Neural cell (in vitro differentiated cells): Measurements from ENCODE around the gene GPR183.

Source experiments
- CTCF ChIP-seq: fragments of 450-650 bp; IDR thresholded peaks from 2 replicates; pipeline ENCODE4 v1.5.1; 2014; ENCODE audit warnings: antibody characterized with exemption, mild to moderate bottlenecking, moderate library complexity; ENCODE audit not compliant: poor library complexity, severe bottlenecking
- EP300 ChIP-seq: fragments of 450-650 bp; conservative IDR thresholded peaks from 2 replicates; pipeline ENCODE4 v1.6.1; 2014; ENCODE audit warnings: antibody characterized with exemption, mild to moderate bottlenecking, moderate library complexity; ENCODE audit not compliant: poor library complexity, severe bottlenecking
- EZH2 ChIP-seq: fragments of 200-600, 300-800 bp; shearing (Covaris generic), sonication (generic); IDR thresholded peaks from 2 replicates; pipeline ENCODE4 v1.6.1; 2014; ENCODE audit warnings: antibody characterized with exemption, low read length, borderline replicate concordance, mild to moderate bottlenecking; ENCODE audit not compliant: insufficient read depth, poor library complexity, severe bottlenecking
- MXI1 ChIP-seq: fragments of 450-650 bp; conservative IDR thresholded peaks from 2 replicates; pipeline ENCODE4 v1.6.1; 2014; ENCODE audit warnings: antibody characterized with exemption, mild to moderate bottlenecking; ENCODE audit not compliant: poor library complexity, severe bottlenecking
- RAD21 ChIP-seq: fragments of 450-650 bp; conservative IDR thresholded peaks from 2 replicates; pipeline ENCODE4 v1.6.1; 2014; ENCODE audit warnings: antibody characterized with exemption, mild to moderate bottlenecking, moderate library complexity
- SMC3 ChIP-seq: fragments of 450-650 bp; conservative IDR thresholded peaks from 2 replicates; pipeline ENCODE4 v1.6.1; 2014; ENCODE audit warnings: antibody characterized with exemption, mild to moderate bottlenecking, moderate library complexity; ENCODE audit not compliant: poor library complexity
- TAF1 ChIP-seq: IDR thresholded peaks from 2 replicates; pipeline ENCODE4 v1.6.1; 2012; ENCODE audit warnings: low read depth
- TF ChIP-seq, protein P1 (sequence below): IDR thresholded peaks from 2 replicates; pipeline ENCODE4 v1.6.1; 2012; ENCODE audit warnings: borderline replicate concordance

DNA sequence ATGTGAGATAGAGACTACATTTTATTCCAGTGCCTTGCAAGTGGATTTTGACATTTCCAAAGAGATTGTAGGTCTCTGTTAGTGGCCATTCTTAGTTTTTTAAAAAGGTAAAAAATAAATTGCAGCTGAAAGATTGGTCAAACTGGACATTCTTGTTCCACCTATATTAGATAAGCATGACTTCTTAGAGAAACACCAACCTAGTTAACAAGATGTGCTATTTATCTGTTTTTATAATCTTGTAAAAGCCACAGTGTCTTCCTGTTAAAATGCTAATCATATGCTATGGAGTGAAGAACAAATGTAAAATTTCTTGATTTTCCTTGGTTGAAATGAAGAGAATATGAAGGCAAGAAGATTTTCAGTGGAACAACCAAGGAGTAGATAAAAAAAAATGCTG, 33.4 kb upstream of the GPR183 start:
- no peak for TF ChIP-seq CTCF
- no peak for TF ChIP-seq RAD21
- TF ChIP-seq, protein P1, sequence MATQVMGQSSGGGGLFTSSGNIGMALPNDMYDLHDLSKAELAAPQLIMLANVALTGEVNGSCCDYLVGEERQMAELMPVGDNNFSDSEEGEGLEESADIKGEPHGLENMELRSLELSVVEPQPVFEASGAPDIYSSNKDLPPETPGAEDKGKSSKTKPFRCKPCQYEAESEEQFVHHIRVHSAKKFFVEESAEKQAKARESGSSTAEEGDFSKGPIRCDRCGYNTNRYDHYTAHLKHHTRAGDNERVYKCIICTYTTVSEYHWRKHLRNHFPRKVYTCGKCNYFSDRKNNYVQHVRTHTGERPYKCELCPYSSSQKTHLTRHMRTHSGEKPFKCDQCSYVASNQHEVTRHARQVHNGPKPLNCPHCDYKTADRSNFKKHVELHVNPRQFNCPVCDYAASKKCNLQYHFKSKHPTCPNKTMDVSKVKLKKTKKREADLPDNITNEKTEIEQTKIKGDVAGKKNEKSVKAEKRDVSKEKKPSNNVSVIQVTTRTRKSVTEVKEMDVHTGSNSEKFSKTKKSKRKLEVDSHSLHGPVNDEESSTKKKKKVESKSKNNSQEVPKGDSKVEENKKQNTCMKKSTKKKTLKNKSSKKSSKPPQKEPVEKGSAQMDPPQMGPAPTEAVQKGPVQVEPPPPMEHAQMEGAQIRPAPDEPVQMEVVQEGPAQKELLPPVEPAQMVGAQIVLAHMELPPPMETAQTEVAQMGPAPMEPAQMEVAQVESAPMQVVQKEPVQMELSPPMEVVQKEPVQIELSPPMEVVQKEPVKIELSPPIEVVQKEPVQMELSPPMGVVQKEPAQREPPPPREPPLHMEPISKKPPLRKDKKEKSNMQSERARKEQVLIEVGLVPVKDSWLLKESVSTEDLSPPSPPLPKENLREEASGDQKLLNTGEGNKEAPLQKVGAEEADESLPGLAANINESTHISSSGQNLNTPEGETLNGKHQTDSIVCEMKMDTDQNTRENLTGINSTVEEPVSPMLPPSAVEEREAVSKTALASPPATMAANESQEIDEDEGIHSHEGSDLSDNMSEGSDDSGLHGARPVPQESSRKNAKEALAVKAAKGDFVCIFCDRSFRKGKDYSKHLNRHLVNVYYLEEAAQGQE, result no peak
- no peak for TF ChIP-seq EP300
- TF ChIP-seq MXI1, result no peak
- TF ChIP-seq EZH2, result no peak
- TF ChIP-seq TAF1, result no peak
- no peak for TF ChIP-seq SMC3
